HEK293 (cell line): ENCODE measurements around the gene LCAT.

Experiments used
- CTCF ChIA-PET: fragments of 350-600 bp; formaldehyde crosslinking; extraction: SDS; loops from one replicate; lab custom pipeline; 2021; ENCODE audit warnings: antibody characterized with exemption; lab: Yijun Ruan, JAX
- POLR2A ChIA-PET: fragments of 300-600 bp; formaldehyde crosslinking; extraction: SDS; loops from one replicate; lab custom pipeline; 2020; ENCODE audit warnings: antibody characterized with exemption, inconsistent platforms; lab: Yijun Ruan, JAX
- H3K27ac ChIP-seq: fragments of 200-500 bp; sonication (Bioruptor generic); 2 replicates; pipeline ENCODE4 v1.5.1; 2014; ENCODE audit warnings: low read depth, low read length, control low read depth, inconsistent platforms; ENCODE audit errors: extremely low read depth
- H3K36me3 ChIP-seq, 2 experiments: fragments of 200-500 bp in 1 of 2; sonication (Bioruptor generic) in 1 of 2; 1 replicate in 1 of 2; 2 replicates in 1 of 2; pipeline ENCODE4 v1.5.1; 2014 to 2017; ENCODE audit warnings: inconsistent platforms in 2 of 2, low read length in 2 of 2; ENCODE audit not compliant: control insufficient read depth in 2 of 2, insufficient read depth in 1 of 2
- H3K4me1 ChIP-seq: fragments of 200-500 bp; sonication (Bioruptor generic); 2 replicates; pipeline ENCODE4 v1.5.1; 2014; ENCODE audit warnings: mild to moderate bottlenecking, low read length, inconsistent platforms; ENCODE audit not compliant: control insufficient read depth, insufficient read depth
- H3K4me3 ChIP-seq: 2 replicates; pipeline ENCODE4 v1.5.1; 2011; ENCODE audit warnings: low read depth, mild to moderate bottlenecking, control low read depth, low read length, moderate library complexity
- H3K9me3 ChIP-seq: fragments of 200-500 bp; sonication (Bioruptor generic); 2 replicates; pipeline ENCODE4 v1.5.1; 2014; ENCODE audit warnings: low read depth, low read length, inconsistent platforms; ENCODE audit not compliant: control insufficient read depth, insufficient read depth
- HOXA7 ChIP-seq: sonication (generic); formaldehyde crosslinking; IDR thresholded peaks from 2 replicates; pipeline ENCODE4 v1.8.1; 2022; ENCODE audit warnings: missing genetic modification reagents, borderline replicate concordance
- HOXD13 ChIP-seq: sonication (generic); formaldehyde crosslinking; IDR thresholded peaks from 2 replicates; pipeline ENCODE4 v1.8.0; 2022; ENCODE audit warnings: missing genetic modification reagents, borderline replicate concordance
- ZBTB6 ChIP-seq: fragments of 450-650 bp; formaldehyde crosslinking; IDR thresholded peaks from 2 replicates; pipeline ENCODE4 v1.5.1; 2017; ENCODE audit warnings: missing biosample characterization, missing genetic modification characterization
- ZNF133 ChIP-seq: fragments of 450-650 bp; formaldehyde crosslinking; IDR thresholded peaks from 2 replicates; pipeline ENCODE4 v1.5.1; 2016; ENCODE audit warnings: missing biosample characterization, missing genetic modification characterization
- ZNF138 ChIP-seq: fragments of 450-650 bp; formaldehyde crosslinking; IDR thresholded peaks from 2 replicates; pipeline ENCODE4 v1.5.1; 2016; ENCODE audit warnings: missing biosample characterization, missing genetic modification characterization, borderline replicate concordance
- ZNF16 ChIP-seq: fragments of 450-650 bp; formaldehyde crosslinking; IDR thresholded peaks from 2 replicates; pipeline ENCODE4 v1.5.1; 2016; ENCODE audit warnings: low read depth, missing biosample characterization, missing genetic modification characterization
- ZNF23 ChIP-seq: fragments of 450-650 bp; formaldehyde crosslinking; IDR thresholded peaks from 2 replicates; pipeline ENCODE4 v1.5.1; 2016; ENCODE audit warnings: missing biosample characterization, missing genetic modification characterization, borderline replicate concordance
- ZNF335 ChIP-seq: fragments of 450-650 bp; formaldehyde crosslinking; conservative IDR thresholded peaks from 2 replicates; pipeline ENCODE4 v1.5.1; 2016; ENCODE audit warnings: missing biosample characterization, missing genetic modification characterization
- ZNF544 ChIP-seq: fragments of 450-650 bp; formaldehyde crosslinking; IDR thresholded peaks from 2 replicates; pipeline ENCODE4 v1.5.0; 2017; ENCODE audit warnings: missing biosample characterization, missing genetic modification characterization
- ZNF549 ChIP-seq: fragments of 450-650 bp; IDR thresholded peaks from 2 replicates; pipeline ENCODE4 v1.5.1; 2018; ENCODE audit warnings: missing biosample characterization, missing genetic modification characterization, mild to moderate bottlenecking, inconsistent platforms, moderate library complexity
- ZNF626 ChIP-seq: fragments of 450-650 bp; sonication (Bioruptor Pico); formaldehyde crosslinking; IDR thresholded peaks from 2 replicates; pipeline ENCODE4 v1.5.1; 2018; ENCODE audit warnings: missing biosample characterization, missing genetic modification characterization, inconsistent platforms
- ZNF629 ChIP-seq: fragments of 450-650 bp; formaldehyde crosslinking; IDR thresholded peaks from 2 replicates; pipeline ENCODE4 v1.5.1; 2017; ENCODE audit warnings: missing biosample characterization, missing genetic modification characterization
- ZNF654 ChIP-seq: fragments of 450-650 bp; formaldehyde crosslinking; IDR thresholded peaks from 2 replicates; pipeline ENCODE4 v1.5.1; 2016; ENCODE audit warnings: low read depth, missing biosample characterization, missing genetic modification characterization
- ZNF658 ChIP-seq: fragments of 450-650 bp; formaldehyde crosslinking; IDR thresholded peaks from 2 replicates; pipeline ENCODE4; 2016; ENCODE audit warnings: missing biosample characterization, missing genetic modification characterization
- TF ChIP-seq, protein P1 (sequence below): fragments of 450-650 bp; formaldehyde crosslinking; IDR thresholded peaks from 2 replicates; pipeline ENCODE4 v1.5.1; 2016; ENCODE audit warnings: missing biosample characterization, missing genetic modification characterization
- TF ChIP-seq, protein P2 (sequence below): fragments of 450-650 bp; formaldehyde crosslinking; IDR thresholded peaks from 2 replicates; pipeline ENCODE4 v1.5.0; 2017; ENCODE audit warnings: missing biosample characterization, missing genetic modification characterization, borderline replicate concordance
- TF ChIP-seq, protein P3 (sequence below): fragments of 450-650 bp; formaldehyde crosslinking; IDR thresholded peaks from 2 replicates; pipeline ENCODE4 v1.5.1; 2017; ENCODE audit warnings: missing biosample characterization, missing genetic modification characterization
- TF ChIP-seq, protein P4 (sequence below): fragments of 450-650 bp; formaldehyde crosslinking; IDR thresholded peaks from 2 replicates; pipeline ENCODE4 v1.5.1; 2016; ENCODE audit warnings: missing biosample characterization, missing genetic modification characterization
- TF ChIP-seq, protein P5 (sequence below): fragments of 450-650 bp; formaldehyde crosslinking; conservative IDR thresholded peaks from 2 replicates; pipeline ENCODE4 v1.5.1; 2016; ENCODE audit warnings: low read depth, missing biosample characterization, missing genetic modification characterization

Gene LCAT

DNA sequence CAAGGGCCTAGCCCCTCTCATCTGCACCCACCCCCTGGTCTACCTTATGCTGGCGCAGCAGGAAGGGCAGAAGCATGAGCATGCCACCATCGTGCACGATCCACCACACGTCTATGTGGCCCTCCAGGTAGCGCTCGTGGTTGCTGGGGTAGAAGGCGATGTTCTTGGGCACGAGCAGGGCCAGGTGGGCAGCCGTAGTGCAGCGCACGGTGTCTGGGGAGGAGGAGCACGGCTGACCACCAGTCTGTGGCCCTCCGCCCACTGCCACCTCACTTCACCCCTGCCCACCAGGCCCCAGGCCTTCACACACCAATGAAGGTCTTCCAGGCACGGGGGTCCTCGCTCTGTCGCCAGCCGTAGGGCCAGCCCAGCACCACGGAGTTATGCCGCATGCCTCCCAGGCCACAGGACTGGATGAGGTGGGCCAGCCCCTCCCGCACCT is 2.2 kb upstream of the LCAT start:
- no peaks in the 10 kb centered on the region for H3K9me3 ChIP-seq
- ChIA-PET CTCF (no interaction called here), POLR2A (interaction anchor here (1.1 to 2.7 kb wide), 2 partner anchors 11 kb away, joined by 3 to 16 read pairs; no protein-coding TSS in a partner anchor)
- H3K27ac ChIP-seq: no peak overlapping the region
- TF ChIP-seq, protein P1, sequence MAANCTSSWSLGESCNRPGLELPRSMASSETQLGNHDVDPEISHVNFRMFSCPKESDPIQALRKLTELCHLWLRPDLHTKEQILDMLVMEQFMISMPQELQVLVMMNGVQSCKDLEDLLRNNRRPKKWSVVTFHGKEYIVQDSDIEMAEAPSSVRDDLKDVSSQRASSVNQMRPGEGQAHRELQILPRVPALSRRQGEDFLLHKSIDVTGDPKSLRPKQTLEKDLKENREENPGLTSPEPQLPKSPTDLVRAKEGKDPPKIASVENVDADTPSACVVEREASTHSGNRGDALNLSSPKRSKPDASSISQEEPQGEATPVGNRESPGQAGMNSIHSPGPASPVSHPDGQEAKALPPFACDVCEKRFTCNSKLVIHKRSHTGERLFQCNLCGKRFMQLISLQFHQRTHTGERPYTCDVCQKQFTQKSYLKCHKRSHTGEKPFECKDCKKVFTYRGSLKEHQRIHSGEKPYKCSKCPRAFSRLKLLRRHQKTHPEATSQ (tag by site-specific recombination): no peak
- peak; percentile 79 for TF ChIP-seq ZNF133 (tag by site-specific recombination)
- no peak overlapping the region for H3K4me3 ChIP-seq
- H3K36me3 ChIP-seq: peaks cover 0 to 93% of the 10 kb centered on the region in 2 experiments; a peak in 2 of 3 replicates
- H3K4me1 ChIP-seq: no peaks in the 10 kb centered on the region

- H3K4me3 ChIP-seq: no peak overlapping the region
- ChIA-PET CTCF (no interaction called here), POLR2A (interaction anchor here (2.7 kb wide), 1 partner anchor 10 kb away, joined by 16 read pairs; no protein-coding TSS in a partner anchor)
- peaks cover 0 to 86% of the 10 kb centered on the region in 2 experiments; a peak in 2 of 3 replicates for H3K36me3 ChIP-seq
- H3K9me3 ChIP-seq: no peaks in the 10 kb centered on the region
- no peak overlapping the region for H3K27ac ChIP-seq
- no peaks in the 10 kb centered on the region for H3K4me1 ChIP-seq
- no peak for TF ChIP-seq HOXD13 (CRISPR knock-in tag)
- TF ChIP-seq, protein P2, sequence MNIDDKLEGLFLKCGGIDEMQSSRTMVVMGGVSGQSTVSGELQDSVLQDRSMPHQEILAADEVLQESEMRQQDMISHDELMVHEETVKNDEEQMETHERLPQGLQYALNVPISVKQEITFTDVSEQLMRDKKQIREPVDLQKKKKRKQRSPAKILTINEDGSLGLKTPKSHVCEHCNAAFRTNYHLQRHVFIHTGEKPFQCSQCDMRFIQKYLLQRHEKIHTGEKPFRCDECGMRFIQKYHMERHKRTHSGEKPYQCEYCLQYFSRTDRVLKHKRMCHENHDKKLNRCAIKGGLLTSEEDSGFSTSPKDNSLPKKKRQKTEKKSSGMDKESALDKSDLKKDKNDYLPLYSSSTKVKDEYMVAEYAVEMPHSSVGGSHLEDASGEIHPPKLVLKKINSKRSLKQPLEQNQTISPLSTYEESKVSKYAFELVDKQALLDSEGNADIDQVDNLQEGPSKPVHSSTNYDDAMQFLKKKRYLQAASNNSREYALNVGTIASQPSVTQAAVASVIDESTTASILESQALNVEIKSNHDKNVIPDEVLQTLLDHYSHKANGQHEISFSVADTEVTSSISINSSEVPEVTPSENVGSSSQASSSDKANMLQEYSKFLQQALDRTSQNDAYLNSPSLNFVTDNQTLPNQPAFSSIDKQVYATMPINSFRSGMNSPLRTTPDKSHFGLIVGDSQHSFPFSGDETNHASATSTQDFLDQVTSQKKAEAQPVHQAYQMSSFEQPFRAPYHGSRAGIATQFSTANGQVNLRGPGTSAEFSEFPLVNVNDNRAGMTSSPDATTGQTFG (tag by site-specific recombination): no peak
- TF ChIP-seq HOXA7 (CRISPR knock-in tag): no peak
- TF ChIP-seq ZNF629 (tag by site-specific recombination): no peak
- no peak for TF ChIP-seq ZNF23 (tag by site-specific recombination)
- TF ChIP-seq ZNF16 (tag by site-specific recombination): no peak
- TF ChIP-seq, protein P3, sequence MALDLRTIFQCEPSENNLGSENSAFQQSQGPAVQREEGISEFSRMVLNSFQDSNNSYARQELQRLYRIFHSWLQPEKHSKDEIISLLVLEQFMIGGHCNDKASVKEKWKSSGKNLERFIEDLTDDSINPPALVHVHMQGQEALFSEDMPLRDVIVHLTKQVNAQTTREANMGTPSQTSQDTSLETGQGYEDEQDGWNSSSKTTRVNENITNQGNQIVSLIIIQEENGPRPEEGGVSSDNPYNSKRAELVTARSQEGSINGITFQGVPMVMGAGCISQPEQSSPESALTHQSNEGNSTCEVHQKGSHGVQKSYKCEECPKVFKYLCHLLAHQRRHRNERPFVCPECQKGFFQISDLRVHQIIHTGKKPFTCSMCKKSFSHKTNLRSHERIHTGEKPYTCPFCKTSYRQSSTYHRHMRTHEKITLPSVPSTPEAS (tag by site-specific recombination): no peak
- TF ChIP-seq ZBTB6 (tag by site-specific recombination): no peak
- TF ChIP-seq ZNF335 (tag by site-specific recombination): no peak
- TF ChIP-seq ZNF654: no peak
- no peak for TF ChIP-seq ZNF549 (tag by site-specific recombination)
- TF ChIP-seq, protein P4, sequence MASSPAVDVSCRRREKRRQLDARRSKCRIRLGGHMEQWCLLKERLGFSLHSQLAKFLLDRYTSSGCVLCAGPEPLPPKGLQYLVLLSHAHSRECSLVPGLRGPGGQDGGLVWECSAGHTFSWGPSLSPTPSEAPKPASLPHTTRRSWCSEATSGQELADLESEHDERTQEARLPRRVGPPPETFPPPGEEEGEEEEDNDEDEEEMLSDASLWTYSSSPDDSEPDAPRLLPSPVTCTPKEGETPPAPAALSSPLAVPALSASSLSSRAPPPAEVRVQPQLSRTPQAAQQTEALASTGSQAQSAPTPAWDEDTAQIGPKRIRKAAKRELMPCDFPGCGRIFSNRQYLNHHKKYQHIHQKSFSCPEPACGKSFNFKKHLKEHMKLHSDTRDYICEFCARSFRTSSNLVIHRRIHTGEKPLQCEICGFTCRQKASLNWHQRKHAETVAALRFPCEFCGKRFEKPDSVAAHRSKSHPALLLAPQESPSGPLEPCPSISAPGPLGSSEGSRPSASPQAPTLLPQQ (tag by site-specific recombination): no peak
- no peak for TF ChIP-seq ZNF658 (tag by site-specific recombination)
- TF ChIP-seq ZNF138 (tag by site-specific recombination): no peak
- no peak for TF ChIP-seq ZNF626 (tag by site-specific recombination)
- TF ChIP-seq, protein P5, sequence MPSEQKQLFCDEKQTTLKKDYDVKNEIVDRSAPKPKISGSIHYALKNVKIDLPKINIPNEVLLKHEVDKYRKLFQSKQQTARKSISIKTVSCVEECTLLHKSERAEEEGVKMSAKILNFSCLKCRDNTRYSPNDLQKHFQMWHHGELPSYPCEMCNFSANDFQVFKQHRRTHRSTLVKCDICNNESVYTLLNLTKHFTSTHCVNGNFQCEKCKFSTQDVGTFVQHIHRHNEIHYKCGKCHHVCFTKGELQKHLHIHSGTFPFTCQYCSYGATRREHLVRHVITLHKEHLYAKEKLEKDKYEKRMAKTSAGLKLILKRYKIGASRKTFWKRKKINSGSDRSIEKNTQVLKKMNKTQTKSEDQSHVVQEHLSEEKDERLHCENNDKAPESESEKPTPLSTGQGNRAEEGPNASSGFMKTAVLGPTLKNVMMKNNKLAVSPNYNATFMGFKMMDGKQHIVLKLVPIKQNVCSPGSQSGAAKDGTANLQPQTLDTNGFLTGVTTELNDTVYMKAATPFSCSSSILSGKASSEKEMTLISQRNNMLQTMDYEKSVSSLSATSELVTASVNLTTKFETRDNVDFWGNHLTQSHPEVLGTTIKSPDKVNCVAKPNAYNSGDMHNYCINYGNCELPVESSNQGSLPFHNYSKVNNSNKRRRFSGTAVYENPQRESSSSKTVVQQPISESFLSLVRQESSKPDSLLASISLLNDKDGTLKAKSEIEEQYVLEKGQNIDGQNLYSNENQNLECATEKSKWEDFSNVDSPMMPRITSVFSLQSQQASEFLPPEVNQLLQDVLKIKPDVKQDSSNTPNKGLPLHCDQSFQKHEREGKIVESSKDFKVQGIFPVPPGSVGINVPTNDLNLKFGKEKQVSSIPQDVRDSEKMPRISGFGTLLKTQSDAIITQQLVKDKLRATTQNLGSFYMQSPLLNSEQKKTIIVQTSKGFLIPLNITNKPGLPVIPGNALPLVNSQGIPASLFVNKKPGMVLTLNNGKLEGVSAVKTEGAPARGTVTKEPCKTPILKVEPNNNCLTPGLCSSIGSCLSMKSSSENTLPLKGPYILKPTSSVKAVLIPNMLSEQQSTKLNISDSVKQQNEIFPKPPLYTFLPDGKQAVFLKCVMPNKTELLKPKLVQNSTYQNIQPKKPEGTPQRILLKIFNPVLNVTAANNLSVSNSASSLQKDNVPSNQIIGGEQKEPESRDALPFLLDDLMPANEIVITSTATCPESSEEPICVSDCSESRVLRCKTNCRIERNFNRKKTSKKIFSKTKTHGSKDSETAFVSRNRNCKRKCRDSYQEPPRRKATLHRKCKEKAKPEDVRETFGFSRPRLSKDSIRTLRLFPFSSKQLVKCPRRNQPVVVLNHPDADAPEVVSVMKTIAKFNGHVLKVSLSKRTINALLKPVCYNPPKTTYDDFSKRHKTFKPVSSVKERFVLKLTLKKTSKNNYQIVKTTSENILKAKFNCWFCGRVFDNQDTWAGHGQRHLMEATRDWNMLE (tag by site-specific recombination): no peak
- TF ChIP-seq ZNF544 (tag by site-specific recombination): no peak
Observed at GRCh38 chr16:67945392-67945933, 1.5 kb upstream of the LCAT start.
